GM23338 (cell line): ENCODE results near the gene CMC1. TPM values are rescaled to one million over a fixed set of nuclear protein-coding genes. Genes with fewer than 3 reads are reported as not detected.

ENCODE experiments used
- ATAC-seq: fragments of 200-7000 bp; cut with Tn5 transposase; 3 replicates; pipeline ENCODE4 v1.9.1; 2020
- DNase-seq: peaks from one replicate; pipeline ENCODE4 v3.0.0-alpha.2; 2015; ENCODE audit warnings: low spot score
- H2AFZ ChIP-seq: fragments of 200-600 bp; sonication (generic); 2 replicates; pipeline ENCODE4 v1.8.0; 2016; ENCODE audit warnings: antibody characterized with exemption, mild to moderate bottlenecking, moderate library complexity
- H3F3A ChIP-seq: fragments of 200-600 bp; sonication (generic); replicated peaks from 2 replicates; pipeline ENCODE4 v1.8.0; 2017; ENCODE audit warnings: antibody characterized with exemption, mixed run types, low read depth
- H3K27ac ChIP-seq: fragments of 200-600 bp; sonication (generic); 2 replicates; pipeline ENCODE4 v1.6.1; 2016; ENCODE audit warnings: low read depth
- H3K27me3 ChIP-seq: fragments of 200-600 bp; sonication (generic); 2 replicates; pipeline ENCODE4 v1.8.0; 2016; ENCODE audit warnings: mild to moderate bottlenecking, mixed run types, moderate library complexity; ENCODE audit not compliant: insufficient read depth
- H3K36me3 ChIP-seq: fragments of 200-600 bp; sonication (generic); 2 replicates; pipeline ENCODE4 v1.8.0; 2016; ENCODE audit warnings: mild to moderate bottlenecking; ENCODE audit not compliant: insufficient read depth
- H3K4me1 ChIP-seq: fragments of 200-600 bp; sonication (generic); 2 replicates; pipeline ENCODE4 v1.8.0; 2016; ENCODE audit warnings: mild to moderate bottlenecking, moderate library complexity; ENCODE audit not compliant: insufficient read depth
- H3K4me2 ChIP-seq: fragments of 200-600 bp; sonication (generic); 2 replicates; pipeline ENCODE4 v1.7.1; 2017; ENCODE audit warnings: mixed run types
- H3K4me3 ChIP-seq: fragments of 200-600 bp; sonication (generic); 2 replicates; pipeline ENCODE4 v1.6.1; 2016; ENCODE audit warnings: mixed run types
- H3K79me2 ChIP-seq: fragments of 200-600 bp; sonication (generic); replicated peaks from 2 replicates; pipeline ENCODE4 v1.8.0; 2017; ENCODE audit warnings: mild to moderate bottlenecking; ENCODE audit not compliant: insufficient read depth
- H3K9me2 ChIP-seq: fragments of 200-600 bp; sonication (generic); 2 replicates; pipeline ENCODE4 v1.8.0; 2017; ENCODE audit not compliant: insufficient read depth
- H4K20me1 ChIP-seq: fragments of 200-600 bp; sonication (generic); replicated peaks from 2 replicates; pipeline ENCODE4 v1.8.0; 2017; ENCODE audit warnings: mild to moderate bottlenecking; ENCODE audit not compliant: insufficient read depth
- H3K27ac Mint-ChIP-seq: 2 replicates; pipeline ENCODE4 v1.8.0; 2020; ENCODE audit warnings: inconsistent platforms, mild to moderate bottlenecking, moderate library complexity, mixed read lengths
- H3K27me3 Mint-ChIP-seq: 3 replicates; pipeline ENCODE4 v1.8.0; 2022; ENCODE audit warnings: low read depth, mild to moderate bottlenecking, moderate library complexity, mixed read lengths, inconsistent platforms; ENCODE audit not compliant: insufficient read depth, poor library complexity
- H3K36me3 Mint-ChIP-seq: 3 replicates; pipeline ENCODE4 v1.8.0; 2021; ENCODE audit warnings: low read depth, mild to moderate bottlenecking, inconsistent platforms, moderate library complexity, mixed read lengths
- H3K4me1 Mint-ChIP-seq: 3 replicates; pipeline ENCODE4 v1.8.0; 2020; ENCODE audit warnings: mild to moderate bottlenecking, inconsistent platforms, mixed read lengths
- H3K4me3 Mint-ChIP-seq: 3 replicates; pipeline ENCODE4 v1.8.0; 2021; ENCODE audit warnings: moderate library complexity, mild to moderate bottlenecking, inconsistent platforms, mixed read lengths
- H3K9me3 Mint-ChIP-seq: 3 replicates; pipeline ENCODE4 v1.8.0; 2020; ENCODE audit warnings: moderate library complexity, mild to moderate bottlenecking, inconsistent platforms, mixed read lengths
- CREB1 ChIP-seq: fragments of 250-450 bp; sonication (Bioruptor Pico); IDR thresholded peaks from 2 replicates; pipeline ENCODE4 v1.5.0; 2020; ENCODE audit warnings: low read depth, mild to moderate bottlenecking, moderate library complexity
- ETS1 ChIP-seq: IDR thresholded peaks from 2 replicates; pipeline ENCODE4 v1.6.1; 2016; ENCODE audit warnings: antibody characterized with exemption
- EZH2 ChIP-seq: fragments of 200-600 bp; sonication (generic); IDR thresholded peaks from one replicate; pipeline ENCODE4 v1.8.0; 2017; ENCODE audit warnings: antibody characterized with exemption, mild to moderate bottlenecking, low read depth; ENCODE audit not compliant: unreplicated experiment
- EZH2phosphoT487 ChIP-seq: fragments of 200-600 bp; sonication (generic); IDR thresholded peaks from one replicate; pipeline ENCODE4 v1.8.1; 2018; ENCODE audit warnings: antibody characterized with exemption; ENCODE audit not compliant: unreplicated experiment
- JUNB ChIP-seq: IDR thresholded peaks from one replicate; pipeline ENCODE4 v1.6.1; 2016; ENCODE audit warnings: antibody characterized with exemption; ENCODE audit not compliant: unreplicated experiment
- NANOG ChIP-seq: IDR thresholded peaks from 2 replicates; pipeline ENCODE4 v1.6.1; 2016; ENCODE audit warnings: antibody characterized with exemption, borderline replicate concordance
- POLR2AphosphoS5 ChIP-seq: IDR thresholded peaks from 2 replicates; pipeline ENCODE4 v1.6.1; 2016; ENCODE audit warnings: antibody characterized with exemption, low read depth
- STAT1 ChIP-seq: IDR thresholded peaks from one replicate; pipeline ENCODE4 v1.6.1; 2016; ENCODE audit warnings: antibody characterized with exemption; ENCODE audit not compliant: unreplicated experiment
- ZNF114 ChIP-seq: fragments of 250-450 bp; sonication (Bioruptor Pico); IDR thresholded peaks from 2 replicates; pipeline ENCODE4 v1.5.0; 2020; ENCODE audit warnings: mild to moderate bottlenecking, moderate library complexity
- ZNF331 ChIP-seq: fragments of 250-450 bp; sonication (Bioruptor Pico); IDR thresholded peaks from 2 replicates; pipeline ENCODE4 v1.5.0; 2020; ENCODE audit warnings: low read depth, mild to moderate bottlenecking, moderate library complexity
- ZNF462 ChIP-seq: fragments of 250-450 bp; sonication (Bioruptor Pico); IDR thresholded peaks from 2 replicates; pipeline ENCODE4 v1.5.0; 2020; ENCODE audit warnings: mild to moderate bottlenecking, moderate library complexity
- polyA plus RNA-seq: library from polyadenylated mRNA; unstranded; fragments of >200 nt; fragmentation: Nextera tagmentation; extraction: Ambion mirVana; gene quantifications from 2 replicates; pipeline ENCODE4 v1.2.1, GENCODE V29; 2016
- total RNA-seq: library from RNA; depleted of rRNA; stranded (reverse); fragments of >200 nt; shearing (Covaris generic); gene quantifications from 2 replicates; pipeline ENCODE4 v1.2.3, GENCODE V29; 2014
- TF ChIP-seq, protein P1 (sequence below), 2 experiments: fragments of 200-600 bp in 1 of 2; sonication (generic) in 1 of 2; conservative IDR thresholded peaks; 2 replicates each; pipeline versions ENCODE4 v1.5.1 to v1.6.1; 2016 to 2017; ENCODE audit warnings: antibody characterized with exemption in 2 of 2, low read depth in 2 of 2, mild to moderate bottlenecking in 2 of 2, moderate library complexity in 1 of 2
- TF ChIP-seq, protein P2 (sequence below): IDR thresholded peaks from one replicate; pipeline ENCODE4 v1.6.1; 2018; ENCODE audit warnings: antibody characterized with exemption; ENCODE audit not compliant: unreplicated experiment

Gene CMC1
- total and polyA plus RNA-seq, 2 experiments from 2014 or later = 9.2 to 144 TPM

DNA sequence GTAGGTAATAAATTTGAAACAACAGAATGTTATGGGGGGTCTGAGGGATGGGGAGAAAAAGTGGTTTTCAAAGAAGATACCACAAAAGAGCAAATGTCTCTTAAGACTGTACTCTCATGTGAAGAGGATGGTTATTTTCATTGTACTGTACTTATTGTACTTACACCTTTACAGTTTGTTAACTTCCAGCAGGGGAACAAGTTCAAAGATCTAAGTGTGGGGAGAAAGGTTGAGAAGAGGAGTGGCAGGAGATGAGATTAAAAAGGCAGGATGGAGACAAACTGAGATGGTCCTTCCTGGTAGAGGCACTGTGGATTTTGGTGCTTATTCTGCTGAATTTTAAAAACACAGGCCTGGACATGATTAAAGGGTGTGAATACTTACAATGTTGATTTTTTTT lies 101.7 kb downstream of the CMC1 start:
- H3K4me3 ChIP-seq = no peak overlapping the region
- Mint-ChIP-seq H3K9me3 (no peaks in the 10 kb centered on the region), H3K4me1 (peaks cover 13% of the 10 kb centered on the region), H3K27ac (no peak overlapping the region), H3K36me3 (0 out of 3 replicates have a peak, but pooled peaks cover 2% of the 10 kb centered on the region), H3K27me3 (no peaks in the 10 kb centered on the region), H3K4me3 (no peak overlapping the region)
- peaks cover 63% of the 10 kb centered on the region for H3K79me2 ChIP-seq
- no peak for DNase-seq
- H3K36me3 ChIP-seq = no peaks in the 10 kb centered on the region; the same call in 1 of the 2 replicates
- no peaks in the 10 kb centered on the region for H3K27me3 ChIP-seq
- H3F3A ChIP-seq = no peaks in the 10 kb centered on the region; the same call in 1 of the 2 replicates
- TF ChIP-seq NANOG (no peak), JUNB (no peak), POLR2AphosphoS5 (no peak), STAT1 (no peak), ZNF462 (no peak), EZH2phosphoT487 (no peak), ETS1 (no peak), ZNF331 (CRISPR knock-in tag) (no peak), EZH2 (no peak), CREB1 (no peak), ZNF114 (no peak)
- TF ChIP-seq, protein P1, sequence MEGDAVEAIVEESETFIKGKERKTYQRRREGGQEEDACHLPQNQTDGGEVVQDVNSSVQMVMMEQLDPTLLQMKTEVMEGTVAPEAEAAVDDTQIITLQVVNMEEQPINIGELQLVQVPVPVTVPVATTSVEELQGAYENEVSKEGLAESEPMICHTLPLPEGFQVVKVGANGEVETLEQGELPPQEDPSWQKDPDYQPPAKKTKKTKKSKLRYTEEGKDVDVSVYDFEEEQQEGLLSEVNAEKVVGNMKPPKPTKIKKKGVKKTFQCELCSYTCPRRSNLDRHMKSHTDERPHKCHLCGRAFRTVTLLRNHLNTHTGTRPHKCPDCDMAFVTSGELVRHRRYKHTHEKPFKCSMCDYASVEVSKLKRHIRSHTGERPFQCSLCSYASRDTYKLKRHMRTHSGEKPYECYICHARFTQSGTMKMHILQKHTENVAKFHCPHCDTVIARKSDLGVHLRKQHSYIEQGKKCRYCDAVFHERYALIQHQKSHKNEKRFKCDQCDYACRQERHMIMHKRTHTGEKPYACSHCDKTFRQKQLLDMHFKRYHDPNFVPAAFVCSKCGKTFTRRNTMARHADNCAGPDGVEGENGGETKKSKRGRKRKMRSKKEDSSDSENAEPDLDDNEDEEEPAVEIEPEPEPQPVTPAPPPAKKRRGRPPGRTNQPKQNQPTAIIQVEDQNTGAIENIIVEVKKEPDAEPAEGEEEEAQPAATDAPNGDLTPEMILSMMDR (conservative IDR thresholded peaks at IDR 0.05; ENCODE audit: low read depth in 2 of 2) = no peak
- TF ChIP-seq, protein P2, sequence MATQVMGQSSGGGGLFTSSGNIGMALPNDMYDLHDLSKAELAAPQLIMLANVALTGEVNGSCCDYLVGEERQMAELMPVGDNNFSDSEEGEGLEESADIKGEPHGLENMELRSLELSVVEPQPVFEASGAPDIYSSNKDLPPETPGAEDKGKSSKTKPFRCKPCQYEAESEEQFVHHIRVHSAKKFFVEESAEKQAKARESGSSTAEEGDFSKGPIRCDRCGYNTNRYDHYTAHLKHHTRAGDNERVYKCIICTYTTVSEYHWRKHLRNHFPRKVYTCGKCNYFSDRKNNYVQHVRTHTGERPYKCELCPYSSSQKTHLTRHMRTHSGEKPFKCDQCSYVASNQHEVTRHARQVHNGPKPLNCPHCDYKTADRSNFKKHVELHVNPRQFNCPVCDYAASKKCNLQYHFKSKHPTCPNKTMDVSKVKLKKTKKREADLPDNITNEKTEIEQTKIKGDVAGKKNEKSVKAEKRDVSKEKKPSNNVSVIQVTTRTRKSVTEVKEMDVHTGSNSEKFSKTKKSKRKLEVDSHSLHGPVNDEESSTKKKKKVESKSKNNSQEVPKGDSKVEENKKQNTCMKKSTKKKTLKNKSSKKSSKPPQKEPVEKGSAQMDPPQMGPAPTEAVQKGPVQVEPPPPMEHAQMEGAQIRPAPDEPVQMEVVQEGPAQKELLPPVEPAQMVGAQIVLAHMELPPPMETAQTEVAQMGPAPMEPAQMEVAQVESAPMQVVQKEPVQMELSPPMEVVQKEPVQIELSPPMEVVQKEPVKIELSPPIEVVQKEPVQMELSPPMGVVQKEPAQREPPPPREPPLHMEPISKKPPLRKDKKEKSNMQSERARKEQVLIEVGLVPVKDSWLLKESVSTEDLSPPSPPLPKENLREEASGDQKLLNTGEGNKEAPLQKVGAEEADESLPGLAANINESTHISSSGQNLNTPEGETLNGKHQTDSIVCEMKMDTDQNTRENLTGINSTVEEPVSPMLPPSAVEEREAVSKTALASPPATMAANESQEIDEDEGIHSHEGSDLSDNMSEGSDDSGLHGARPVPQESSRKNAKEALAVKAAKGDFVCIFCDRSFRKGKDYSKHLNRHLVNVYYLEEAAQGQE = no peak
- H4K20me1 ChIP-seq = no peaks in the 10 kb centered on the region; the same call in 1 of the 2 replicates
- no peak overlapping the region for H3K27ac ChIP-seq
- H2AFZ ChIP-seq = no peak overlapping the region
- H3K4me1 ChIP-seq = no peaks in the 10 kb centered on the region
- ATAC-seq = no peak
- no peak overlapping the region for H3K4me2 ChIP-seq
- no peaks in the 10 kb centered on the region for H3K9me2 ChIP-seq
